ENCODE data around the gene CEP83. TPM values are rescaled to one million over a fixed set of nuclear protein-coding genes. Genes with fewer than 3 reads are reported as not detected.

The CEP83 gene
- polyA plus RNA-seq, 1 of the 3 experiments (the other 2 are of a cell fraction), result 2.5 TPM

DNA sequence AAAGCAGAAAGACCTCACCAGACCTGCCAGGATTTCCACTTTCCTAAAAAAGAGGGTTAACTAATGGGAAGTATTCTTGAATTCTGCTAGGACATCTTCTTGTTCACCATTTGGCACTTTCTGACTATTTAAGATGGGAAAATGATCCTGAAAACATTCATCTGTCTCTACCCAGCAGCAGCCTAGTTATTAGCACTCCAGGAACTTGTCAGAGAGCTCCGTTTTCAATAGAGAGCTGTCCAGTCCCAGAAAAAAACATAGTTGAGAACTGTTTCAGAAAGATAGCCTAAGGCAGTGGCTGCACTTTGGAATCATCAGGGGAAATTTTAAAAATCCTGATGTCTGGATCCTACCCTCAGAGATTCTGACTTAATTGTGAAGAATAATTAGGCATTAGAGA is 22.1 kb upstream of the CEP83 start:
- no peak overlapping the region for H3K27ac ChIP-seq (ENCODE audit: low read depth in 2 of 2, low read length in 1 of 2)
- no peaks in the 10 kb centered on the region for H4K20me1 ChIP-seq (ENCODE audit: insufficient read depth)
- ChIA-PET CTCF (interaction anchor here (0.9 kb wide), 1 partner anchor 9 kb away, joined by 3 read pairs; no protein-coding TSS in a partner anchor), POLR2A (no interaction called here)
- no peaks in the 10 kb centered on the region for H3K27me3 ChIP-seq (ENCODE audit: insufficient read depth)
- H3K9me3 ChIP-seq, result no peaks in the 10 kb centered on the region
- no peaks in the 10 kb centered on the region for H3F3A ChIP-seq (replicated peaks; ENCODE audit: insufficient read depth)
- no peak overlapping the region for H3K4me3 ChIP-seq (ENCODE audit: low read depth in 2 of 2, low read length in 1 of 2)
- H3K4me2 ChIP-seq, result no peak overlapping the region
- WGBS (ENCODE audit: low lambda C conversion rate), result 10% methylated on average over 1 of the region's 1 CpG
- no peak overlapping the region for H2AFZ ChIP-seq (ENCODE audit: low read depth)
- no peaks in the 10 kb centered on the region for H3K9me2 ChIP-seq
- no peak for DNase-seq
- H3K9ac ChIP-seq, result no peak overlapping the region
- TF ChIP-seq JUND (IDR thresholded peaks at IDR 0.05), result no peak
- no peak for TF ChIP-seq TEAD4 (IDR thresholded peaks at IDR 0.05; ENCODE audit: borderline replicate concordance, insufficient read depth)
- TF ChIP-seq, protein P1, sequence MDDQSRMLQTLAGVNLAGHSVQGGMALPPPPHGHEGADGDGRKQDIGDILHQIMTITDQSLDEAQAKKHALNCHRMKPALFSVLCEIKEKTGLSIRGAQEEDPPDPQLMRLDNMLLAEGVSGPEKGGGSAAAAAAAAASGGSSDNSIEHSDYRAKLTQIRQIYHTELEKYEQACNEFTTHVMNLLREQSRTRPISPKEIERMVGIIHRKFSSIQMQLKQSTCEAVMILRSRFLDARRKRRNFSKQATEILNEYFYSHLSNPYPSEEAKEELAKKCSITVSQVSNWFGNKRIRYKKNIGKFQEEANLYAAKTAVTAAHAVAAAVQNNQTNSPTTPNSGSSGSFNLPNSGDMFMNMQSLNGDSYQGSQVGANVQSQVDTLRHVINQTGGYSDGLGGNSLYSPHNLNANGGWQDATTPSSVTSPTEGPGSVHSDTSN (IDR thresholded peaks at IDR 0.05), result no peak
- no peak for TF ChIP-seq SIN3A (IDR thresholded peaks at IDR 0.05; ENCODE audit: borderline replicate concordance, low read depth, low read length)
- TF ChIP-seq, protein P2, sequence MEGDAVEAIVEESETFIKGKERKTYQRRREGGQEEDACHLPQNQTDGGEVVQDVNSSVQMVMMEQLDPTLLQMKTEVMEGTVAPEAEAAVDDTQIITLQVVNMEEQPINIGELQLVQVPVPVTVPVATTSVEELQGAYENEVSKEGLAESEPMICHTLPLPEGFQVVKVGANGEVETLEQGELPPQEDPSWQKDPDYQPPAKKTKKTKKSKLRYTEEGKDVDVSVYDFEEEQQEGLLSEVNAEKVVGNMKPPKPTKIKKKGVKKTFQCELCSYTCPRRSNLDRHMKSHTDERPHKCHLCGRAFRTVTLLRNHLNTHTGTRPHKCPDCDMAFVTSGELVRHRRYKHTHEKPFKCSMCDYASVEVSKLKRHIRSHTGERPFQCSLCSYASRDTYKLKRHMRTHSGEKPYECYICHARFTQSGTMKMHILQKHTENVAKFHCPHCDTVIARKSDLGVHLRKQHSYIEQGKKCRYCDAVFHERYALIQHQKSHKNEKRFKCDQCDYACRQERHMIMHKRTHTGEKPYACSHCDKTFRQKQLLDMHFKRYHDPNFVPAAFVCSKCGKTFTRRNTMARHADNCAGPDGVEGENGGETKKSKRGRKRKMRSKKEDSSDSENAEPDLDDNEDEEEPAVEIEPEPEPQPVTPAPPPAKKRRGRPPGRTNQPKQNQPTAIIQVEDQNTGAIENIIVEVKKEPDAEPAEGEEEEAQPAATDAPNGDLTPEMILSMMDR (IDR thresholded peaks at IDR 0.05), result no peak
- no peak for TF ChIP-seq POLR2AphosphoS5 (IDR thresholded peaks at IDR 0.05; ENCODE audit: low read depth, low read length)
- no peak for TF ChIP-seq RAD21 (IDR thresholded peaks at IDR 0.05; ENCODE audit: low read length)
- TF ChIP-seq, protein P3, sequence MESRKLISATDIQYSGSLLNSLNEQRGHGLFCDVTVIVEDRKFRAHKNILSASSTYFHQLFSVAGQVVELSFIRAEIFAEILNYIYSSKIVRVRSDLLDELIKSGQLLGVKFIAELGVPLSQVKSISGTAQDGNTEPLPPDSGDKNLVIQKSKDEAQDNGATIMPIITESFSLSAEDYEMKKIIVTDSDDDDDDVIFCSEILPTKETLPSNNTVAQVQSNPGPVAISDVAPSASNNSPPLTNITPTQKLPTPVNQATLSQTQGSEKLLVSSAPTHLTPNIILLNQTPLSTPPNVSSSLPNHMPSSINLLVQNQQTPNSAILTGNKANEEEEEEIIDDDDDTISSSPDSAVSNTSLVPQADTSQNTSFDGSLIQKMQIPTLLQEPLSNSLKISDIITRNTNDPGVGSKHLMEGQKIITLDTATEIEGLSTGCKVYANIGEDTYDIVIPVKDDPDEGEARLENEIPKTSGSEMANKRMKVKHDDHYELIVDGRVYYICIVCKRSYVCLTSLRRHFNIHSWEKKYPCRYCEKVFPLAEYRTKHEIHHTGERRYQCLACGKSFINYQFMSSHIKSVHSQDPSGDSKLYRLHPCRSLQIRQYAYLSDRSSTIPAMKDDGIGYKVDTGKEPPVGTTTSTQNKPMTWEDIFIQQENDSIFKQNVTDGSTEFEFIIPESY (IDR thresholded peaks at IDR 0.05; ENCODE audit: borderline replicate concordance, low read depth), result no peak
- TF ChIP-seq RFX5 (IDR thresholded peaks at IDR 0.05; ENCODE audit: low read length), result no peak
- no peak for TF ChIP-seq YY1 (IDR thresholded peaks at IDR 0.05; ENCODE audit: low read depth)
- no peak for TF ChIP-seq SMC3 (IDR thresholded peaks at IDR 0.05; ENCODE audit: low read depth, low read length)
- TF ChIP-seq FOSL2 (IDR thresholded peaks at IDR 0.05; ENCODE audit: borderline replicate concordance, low read depth), result no peak
- TF ChIP-seq, protein P4, sequence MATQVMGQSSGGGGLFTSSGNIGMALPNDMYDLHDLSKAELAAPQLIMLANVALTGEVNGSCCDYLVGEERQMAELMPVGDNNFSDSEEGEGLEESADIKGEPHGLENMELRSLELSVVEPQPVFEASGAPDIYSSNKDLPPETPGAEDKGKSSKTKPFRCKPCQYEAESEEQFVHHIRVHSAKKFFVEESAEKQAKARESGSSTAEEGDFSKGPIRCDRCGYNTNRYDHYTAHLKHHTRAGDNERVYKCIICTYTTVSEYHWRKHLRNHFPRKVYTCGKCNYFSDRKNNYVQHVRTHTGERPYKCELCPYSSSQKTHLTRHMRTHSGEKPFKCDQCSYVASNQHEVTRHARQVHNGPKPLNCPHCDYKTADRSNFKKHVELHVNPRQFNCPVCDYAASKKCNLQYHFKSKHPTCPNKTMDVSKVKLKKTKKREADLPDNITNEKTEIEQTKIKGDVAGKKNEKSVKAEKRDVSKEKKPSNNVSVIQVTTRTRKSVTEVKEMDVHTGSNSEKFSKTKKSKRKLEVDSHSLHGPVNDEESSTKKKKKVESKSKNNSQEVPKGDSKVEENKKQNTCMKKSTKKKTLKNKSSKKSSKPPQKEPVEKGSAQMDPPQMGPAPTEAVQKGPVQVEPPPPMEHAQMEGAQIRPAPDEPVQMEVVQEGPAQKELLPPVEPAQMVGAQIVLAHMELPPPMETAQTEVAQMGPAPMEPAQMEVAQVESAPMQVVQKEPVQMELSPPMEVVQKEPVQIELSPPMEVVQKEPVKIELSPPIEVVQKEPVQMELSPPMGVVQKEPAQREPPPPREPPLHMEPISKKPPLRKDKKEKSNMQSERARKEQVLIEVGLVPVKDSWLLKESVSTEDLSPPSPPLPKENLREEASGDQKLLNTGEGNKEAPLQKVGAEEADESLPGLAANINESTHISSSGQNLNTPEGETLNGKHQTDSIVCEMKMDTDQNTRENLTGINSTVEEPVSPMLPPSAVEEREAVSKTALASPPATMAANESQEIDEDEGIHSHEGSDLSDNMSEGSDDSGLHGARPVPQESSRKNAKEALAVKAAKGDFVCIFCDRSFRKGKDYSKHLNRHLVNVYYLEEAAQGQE (IDR thresholded peaks at IDR 0.05; ENCODE audit: low read depth, low read length), result no peak
- TF ChIP-seq, protein P5, sequence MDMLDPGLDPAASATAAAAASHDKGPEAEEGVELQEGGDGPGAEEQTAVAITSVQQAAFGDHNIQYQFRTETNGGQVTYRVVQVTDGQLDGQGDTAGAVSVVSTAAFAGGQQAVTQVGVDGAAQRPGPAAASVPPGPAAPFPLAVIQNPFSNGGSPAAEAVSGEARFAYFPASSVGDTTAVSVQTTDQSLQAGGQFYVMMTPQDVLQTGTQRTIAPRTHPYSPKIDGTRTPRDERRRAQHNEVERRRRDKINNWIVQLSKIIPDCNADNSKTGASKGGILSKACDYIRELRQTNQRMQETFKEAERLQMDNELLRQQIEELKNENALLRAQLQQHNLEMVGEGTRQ (IDR thresholded peaks at IDR 0.05; ENCODE audit: borderline replicate concordance, low read depth, low read length), result no peak
- no peak for TF ChIP-seq TAF1 (IDR thresholded peaks at IDR 0.05; ENCODE audit: borderline replicate concordance, low read depth, low read length)
- TF ChIP-seq MEF2A (IDR thresholded peaks at IDR 0.05; ENCODE audit: borderline replicate concordance, low read depth), result no peak
- H3K79me2 ChIP-seq (ENCODE audit: insufficient read depth), result no peaks in the 10 kb centered on the region
- no peaks in the 10 kb centered on the region for H3K36me3 ChIP-seq (replicated peaks in 1 of 2; ENCODE audit: control insufficient read depth in 1 of 2, insufficient read depth in 2 of 2, low read length in 1 of 2)
- H3K4me1 ChIP-seq (ENCODE audit: control insufficient read depth in 1 of 2, insufficient read depth in 2 of 2, low read depth in 1 of 2, low read length in 1 of 2), result no peaks in the 10 kb centered on the region

All from SK-N-SH (cell line).